AG10803 (cell line): Measurements from ENCODE around the gene LRFN5.

ENCODE experiments used
- DNase-seq: peaks from one replicate; pipeline ENCODE4 v3.0.0; 2010; ENCODE audit warnings: low read depth
- H3K4me3 ChIP-seq: 2 replicates; pipeline ENCODE4 v1.5.1; 2011; ENCODE audit warnings: mild to moderate bottlenecking, low read length, control low read depth
- TF ChIP-seq, protein P1 (sequence below): conservative IDR thresholded peaks from 2 replicates; pipeline ENCODE4 v1.5.1; 2011; ENCODE audit warnings: mild to moderate bottlenecking, low read length, control low read depth, inconsistent platforms

LRFN5 gene

DNA sequence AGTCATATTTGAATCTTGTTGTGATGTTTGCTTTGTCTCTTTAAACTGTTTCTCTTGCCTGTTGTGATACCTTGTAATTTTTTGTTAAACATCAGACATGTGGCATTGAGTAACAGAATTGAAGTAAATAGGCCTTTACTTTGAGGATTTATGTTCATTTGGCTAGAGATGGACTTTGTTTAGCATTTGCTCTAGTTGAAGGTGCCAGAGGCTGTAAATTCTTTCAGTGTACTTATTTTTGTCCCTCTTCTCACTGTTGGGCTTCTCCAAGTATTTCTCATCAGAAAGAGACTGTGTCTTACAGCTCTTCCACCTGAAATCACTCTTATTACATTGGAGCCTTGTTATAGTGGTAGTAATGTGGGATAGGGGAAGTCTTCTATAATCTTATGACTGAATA lies 175.8 kb downstream of the LRFN5 start:
- TF ChIP-seq, protein P1, sequence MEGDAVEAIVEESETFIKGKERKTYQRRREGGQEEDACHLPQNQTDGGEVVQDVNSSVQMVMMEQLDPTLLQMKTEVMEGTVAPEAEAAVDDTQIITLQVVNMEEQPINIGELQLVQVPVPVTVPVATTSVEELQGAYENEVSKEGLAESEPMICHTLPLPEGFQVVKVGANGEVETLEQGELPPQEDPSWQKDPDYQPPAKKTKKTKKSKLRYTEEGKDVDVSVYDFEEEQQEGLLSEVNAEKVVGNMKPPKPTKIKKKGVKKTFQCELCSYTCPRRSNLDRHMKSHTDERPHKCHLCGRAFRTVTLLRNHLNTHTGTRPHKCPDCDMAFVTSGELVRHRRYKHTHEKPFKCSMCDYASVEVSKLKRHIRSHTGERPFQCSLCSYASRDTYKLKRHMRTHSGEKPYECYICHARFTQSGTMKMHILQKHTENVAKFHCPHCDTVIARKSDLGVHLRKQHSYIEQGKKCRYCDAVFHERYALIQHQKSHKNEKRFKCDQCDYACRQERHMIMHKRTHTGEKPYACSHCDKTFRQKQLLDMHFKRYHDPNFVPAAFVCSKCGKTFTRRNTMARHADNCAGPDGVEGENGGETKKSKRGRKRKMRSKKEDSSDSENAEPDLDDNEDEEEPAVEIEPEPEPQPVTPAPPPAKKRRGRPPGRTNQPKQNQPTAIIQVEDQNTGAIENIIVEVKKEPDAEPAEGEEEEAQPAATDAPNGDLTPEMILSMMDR, result no peak
- DNase-seq, result no peak
- no peak overlapping the region for H3K4me3 ChIP-seq

DNA sequence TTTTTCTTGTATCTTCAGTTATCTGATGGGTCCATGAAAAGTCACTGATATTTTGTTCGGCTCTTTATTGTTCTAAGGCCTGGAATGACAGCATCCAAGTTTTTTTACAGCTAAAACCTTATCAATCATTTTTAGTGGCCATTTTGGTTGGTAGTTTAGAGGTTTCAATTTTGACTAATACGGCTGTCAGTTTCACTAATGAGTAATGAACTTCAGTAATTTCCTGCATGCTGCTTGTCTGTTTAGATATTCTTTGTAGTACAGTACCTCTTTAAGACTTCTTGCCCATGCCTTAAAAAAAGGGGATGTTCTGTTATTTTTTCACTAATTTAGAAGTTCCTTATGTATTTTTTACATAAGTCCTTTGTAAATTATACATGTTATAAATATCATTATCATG lies 176.7 kb downstream of the LRFN5 start:
- DNase-seq, result no peak
- no peak overlapping the region for H3K4me3 ChIP-seq
- TF ChIP-seq, protein P1, result no peak

DNA sequence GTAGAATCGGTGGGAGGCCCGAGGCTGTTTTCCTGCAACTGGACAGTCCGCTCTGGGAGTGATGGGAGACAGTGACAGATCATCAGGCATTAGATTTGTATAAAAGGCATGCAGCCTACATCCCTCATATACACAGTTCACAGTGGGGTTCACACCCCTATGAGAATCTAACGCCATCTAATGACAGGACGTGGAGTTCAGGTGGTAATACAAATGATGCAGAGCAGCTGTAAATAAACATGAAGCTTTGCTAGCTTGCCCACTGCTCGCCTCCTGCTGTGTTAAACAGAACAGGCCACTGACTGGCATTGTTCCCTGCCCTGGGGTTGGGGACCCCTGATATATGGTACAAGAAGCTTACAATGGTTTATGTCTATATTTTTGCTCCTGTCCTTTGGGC lies 179.0 kb downstream of the LRFN5 start:
- no peak overlapping the region for H3K4me3 ChIP-seq
- no peak for DNase-seq
- TF ChIP-seq, protein P1, result no peak

DNA sequence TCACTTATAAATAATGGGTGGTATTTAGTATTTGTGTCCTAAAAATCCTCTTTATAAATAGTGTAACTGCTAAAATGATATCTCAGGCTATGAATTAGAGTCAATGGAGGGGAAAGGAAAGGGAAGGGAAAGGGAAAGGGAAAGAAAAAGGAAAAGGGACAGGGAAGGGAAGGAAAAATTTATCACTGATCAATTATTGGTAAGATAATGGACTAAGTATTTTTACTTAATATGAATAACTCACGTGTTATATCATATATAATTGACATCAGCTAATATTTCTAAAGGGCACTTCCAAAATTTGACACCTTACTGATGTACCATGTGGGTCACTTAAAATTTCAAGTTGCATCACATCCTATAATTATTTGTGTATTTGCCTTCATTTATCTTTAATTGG lies 193.1 kb downstream of the LRFN5 start:
- DNase-seq, result no peak
- H3K4me3 ChIP-seq, result no peak overlapping the region
- TF ChIP-seq, protein P1, result no peak

DNA sequence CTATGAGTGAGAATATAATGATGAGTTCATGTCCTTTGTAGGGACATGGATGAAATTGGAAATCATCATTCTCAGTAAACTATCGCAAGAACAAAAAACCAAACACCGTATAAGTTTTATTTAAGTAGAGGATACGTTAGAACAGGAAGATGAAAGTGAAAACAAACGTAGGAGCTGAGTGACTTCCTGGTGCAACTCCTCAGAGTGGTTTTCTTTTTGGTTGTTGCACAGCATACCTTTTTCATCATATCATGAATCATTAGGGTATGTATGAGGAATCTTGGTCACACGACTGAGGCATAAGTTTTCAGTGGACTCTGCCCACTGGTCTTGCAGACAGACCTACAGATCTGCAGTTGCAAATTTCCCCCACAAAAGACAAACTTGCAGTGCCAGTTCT lies 199.0 kb downstream of the LRFN5 start:
- TF ChIP-seq, protein P1, result no peak
- no peak for DNase-seq
- no peak overlapping the region for H3K4me3 ChIP-seq

DNA sequence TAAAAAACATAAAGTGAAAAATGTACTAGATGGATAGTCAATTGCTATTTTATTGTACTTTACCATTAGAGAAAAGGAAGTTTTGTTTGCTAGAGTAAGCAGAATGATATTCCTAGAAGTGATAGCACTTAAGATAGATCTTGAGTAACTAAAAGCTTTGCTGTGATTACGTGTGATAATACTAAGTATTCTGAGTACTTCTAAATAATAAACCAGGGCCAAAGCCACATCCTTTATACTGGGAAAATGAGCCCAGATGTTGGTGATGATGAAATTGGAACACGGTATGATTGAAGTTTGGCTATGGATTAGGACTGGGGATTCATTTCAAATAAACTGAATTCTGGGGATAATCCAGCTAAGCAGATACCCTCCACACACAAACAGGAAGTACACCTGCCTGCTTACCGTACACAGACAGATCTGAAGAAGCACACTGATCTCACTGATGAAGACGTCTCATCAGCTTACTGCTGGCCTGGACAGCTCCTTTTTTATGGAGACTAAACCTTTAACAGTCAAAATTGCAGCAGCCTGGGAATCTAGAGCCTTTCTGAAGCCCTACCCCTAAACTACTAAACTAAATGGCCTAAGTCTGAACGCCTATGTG lies 199.8 kb downstream of the LRFN5 start:
- H3K4me3 ChIP-seq, result no peak overlapping the region
- TF ChIP-seq, protein P1, result no peak
- DNase-seq, result no peak

DNA sequence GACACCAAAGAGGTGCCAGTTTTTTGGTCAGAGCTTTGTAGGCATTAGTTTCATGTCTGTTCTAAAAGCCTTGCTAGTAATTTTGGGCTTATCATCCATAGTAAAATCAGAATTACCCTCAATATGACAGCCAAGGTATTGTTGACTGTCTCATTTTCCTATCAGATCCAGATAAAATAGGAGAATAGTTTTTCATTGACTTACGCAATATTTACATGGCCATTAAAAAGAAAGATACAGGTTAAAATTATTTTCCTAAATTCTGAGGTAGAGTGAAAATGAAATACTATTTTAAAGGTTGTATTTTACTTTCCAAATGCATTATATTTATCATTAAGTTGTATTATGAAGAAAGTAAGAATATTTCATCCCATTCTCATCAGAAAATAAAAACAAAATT lies 203.7 kb downstream of the LRFN5 start:
- H3K4me3 ChIP-seq, result no peak overlapping the region
- no peak for DNase-seq
- TF ChIP-seq, protein P1, result no peak
